PC-9 (cell line): ENCODE data around the gene BTBD3. TPM values are rescaled to one million over a fixed set of nuclear protein-coding genes. Genes with fewer than 3 reads are reported as not detected.

Experiments used
- BruUV-seq: library from RNA; stranded (reverse); fragments of 400-500 nt; replicated peaks from 2 replicates; lab custom pipeline; 2021; lab: Mats Ljungman, UMichigan
- CTCF ChIA-PET: fragments of 300-600 bp; sonication (Branson Sonifier 250); formaldehyde crosslinking; loops from one replicate; lab custom pipeline; 2022; ENCODE audit warnings: antibody characterized with exemption; lab: Charles Lee
- POLR2A ChIA-PET: fragments of 300-600 bp; sonication (Branson Sonifier 250); formaldehyde crosslinking; loops from one replicate; lab custom pipeline; 2022; ENCODE audit warnings: antibody characterized with exemption; ENCODE audit not compliant: unreplicated experiment; lab: Charles Lee
- DNase-seq, 2 experiments: peaks; one replicate each; pipeline versions ENCODE4 v3.0.0 to v3.0.0-alpha.2; 2015 to 2022; ENCODE audit warnings: mixed read lengths in 1 of 2
- H2AFZ ChIP-seq: fragments of 200-600 bp; sonication (generic); 2 replicates; pipeline ENCODE4 v1.8.1; 2017; ENCODE audit warnings: antibody characterized with exemption
- H3F3A ChIP-seq: fragments of 200-600 bp; sonication (generic); 2 replicates; pipeline ENCODE4 v1.8.1; 2017; ENCODE audit warnings: antibody characterized with exemption, mild to moderate bottlenecking, low read depth; ENCODE audit not compliant: insufficient read depth
- H3K27ac ChIP-seq: fragments of 200-600 bp; sonication (generic); 2 replicates; pipeline ENCODE4 v1.6.1; 2016; ENCODE audit warnings: mixed run types
- H3K27me3 ChIP-seq: fragments of 200-600 bp; sonication (generic); 2 replicates; pipeline ENCODE4 v1.6.1; 2016; ENCODE audit warnings: low read depth, mixed run types; ENCODE audit not compliant: insufficient read depth
- H3K36me3 ChIP-seq: fragments of 200-600 bp; sonication (generic); 2 replicates; pipeline ENCODE4 v1.6.1; 2016; ENCODE audit warnings: low read depth, mixed run types
- H3K4me1 ChIP-seq: fragments of 200-600 bp; sonication (generic); replicated peaks from 2 replicates; pipeline ENCODE4 v1.6.1; 2016; ENCODE audit warnings: mixed run types; ENCODE audit not compliant: insufficient read depth
- H3K4me2 ChIP-seq: fragments of 200-600 bp; sonication (generic); 2 replicates; pipeline ENCODE4 v1.6.1; 2017; ENCODE audit warnings: mixed run types
- H3K4me3 ChIP-seq: fragments of 200-600 bp; sonication (generic); 2 replicates; pipeline ENCODE4 v1.6.1; 2016; ENCODE audit warnings: mixed run types
- H3K79me2 ChIP-seq: fragments of 200-600 bp; sonication (generic); 2 replicates; pipeline ENCODE4 v1.6.1; 2017; ENCODE audit warnings: low read depth, mixed run types
- H3K9me2 ChIP-seq: fragments of 200-600 bp; sonication (generic); 2 replicates; pipeline ENCODE4 v1.8.1; 2017; ENCODE audit warnings: mild to moderate bottlenecking; ENCODE audit not compliant: insufficient read depth
- H3K9me3 ChIP-seq: fragments of 200-600 bp; sonication (generic); 2 replicates; pipeline ENCODE4 v1.8.1; 2016; ENCODE audit warnings: low read depth; ENCODE audit not compliant: insufficient read depth
- H4K20me1 ChIP-seq: fragments of 200-600 bp; sonication (generic); 2 replicates; pipeline ENCODE4 v1.8.1; 2017; ENCODE audit not compliant: insufficient read depth
- EZH2 ChIP-seq: fragments of 200-600 bp; sonication (generic); IDR thresholded peaks from 2 replicates; pipeline ENCODE4 v1.8.0; 2017; ENCODE audit warnings: antibody characterized with exemption, low read depth
- intact Hi-C: fragments of 100-400 bp; cut with micrococcal nuclease; formaldehyde crosslinking; loops from one replicate; pipeline ENCODE4 v1.10.0; 2022; ENCODE audit not compliant: unreplicated experiment
- total RNA-seq: library from RNA; stranded (reverse); gene quantifications from 2 replicates; pipeline ENCODE4 v1.2.3, GENCODE V29; 2021
- TF ChIP-seq, protein P1 (sequence below): fragments of 200-600 bp; sonication (generic); conservative IDR thresholded peaks from 2 replicates; pipeline ENCODE4 v1.6.1; 2017; ENCODE audit warnings: mixed run types, antibody characterized with exemption, mild to moderate bottlenecking, moderate library complexity

The BTBD3 gene
- total RNA-seq, 1 experiment from 2014 or later = 17.6 TPM

DNA sequence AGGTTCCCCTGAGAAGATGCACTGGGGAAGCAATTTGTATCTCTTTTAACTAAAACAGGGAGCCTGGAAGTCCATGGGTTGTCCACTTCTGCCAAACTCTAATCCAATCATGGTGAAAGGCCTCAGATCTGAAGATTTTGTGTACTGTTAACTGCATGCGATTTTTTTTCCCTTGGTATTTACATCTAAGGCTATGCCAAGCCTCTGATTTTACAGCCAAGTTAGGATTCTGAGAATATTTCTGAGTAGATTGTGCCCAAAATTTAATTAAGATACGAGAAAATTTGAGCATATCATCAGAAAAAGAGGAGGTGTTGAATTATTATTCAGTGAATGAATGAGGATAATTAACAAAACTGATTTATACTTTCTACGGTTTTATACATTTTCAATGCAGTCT lies 34.0 kb downstream of the BTBD3 start:
- H3F3A ChIP-seq = no peaks in the 10 kb centered on the region
- H3K9me3 ChIP-seq = no peaks in the 10 kb centered on the region
- H3K79me2 ChIP-seq = no peaks in the 10 kb centered on the region
- H3K4me2 ChIP-seq = no peak overlapping the region
- DNase-seq = no peak
- H3K4me3 ChIP-seq = no peak overlapping the region
- CTCF ChIA-PET = no interaction called here
- TF ChIP-seq, protein P1, sequence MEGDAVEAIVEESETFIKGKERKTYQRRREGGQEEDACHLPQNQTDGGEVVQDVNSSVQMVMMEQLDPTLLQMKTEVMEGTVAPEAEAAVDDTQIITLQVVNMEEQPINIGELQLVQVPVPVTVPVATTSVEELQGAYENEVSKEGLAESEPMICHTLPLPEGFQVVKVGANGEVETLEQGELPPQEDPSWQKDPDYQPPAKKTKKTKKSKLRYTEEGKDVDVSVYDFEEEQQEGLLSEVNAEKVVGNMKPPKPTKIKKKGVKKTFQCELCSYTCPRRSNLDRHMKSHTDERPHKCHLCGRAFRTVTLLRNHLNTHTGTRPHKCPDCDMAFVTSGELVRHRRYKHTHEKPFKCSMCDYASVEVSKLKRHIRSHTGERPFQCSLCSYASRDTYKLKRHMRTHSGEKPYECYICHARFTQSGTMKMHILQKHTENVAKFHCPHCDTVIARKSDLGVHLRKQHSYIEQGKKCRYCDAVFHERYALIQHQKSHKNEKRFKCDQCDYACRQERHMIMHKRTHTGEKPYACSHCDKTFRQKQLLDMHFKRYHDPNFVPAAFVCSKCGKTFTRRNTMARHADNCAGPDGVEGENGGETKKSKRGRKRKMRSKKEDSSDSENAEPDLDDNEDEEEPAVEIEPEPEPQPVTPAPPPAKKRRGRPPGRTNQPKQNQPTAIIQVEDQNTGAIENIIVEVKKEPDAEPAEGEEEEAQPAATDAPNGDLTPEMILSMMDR = no peak
- TF ChIP-seq EZH2 = no peak
- H2AFZ ChIP-seq = no peak overlapping the region
- POLR2A ChIA-PET = no interaction called here
- no TSS peak for BruUV-seq
- H3K9me2 ChIP-seq = no peaks in the 10 kb centered on the region
- no peaks in the 10 kb centered on the region for H4K20me1 ChIP-seq
- intact Hi-C loops = no loop called here
- no peaks in the 10 kb centered on the region for H3K27me3 ChIP-seq
- no peaks in the 10 kb centered on the region for H3K4me1 ChIP-seq
- no peaks in the 10 kb centered on the region for H3K36me3 ChIP-seq
- H3K27ac ChIP-seq = no peak overlapping the region

GRCh38 chr20:11952639-11953038 lies 34.9 kb downstream of the BTBD3 start:
- Histone ChIP-seq H3K9me2 (no peaks in the 10 kb centered on the region), H3F3A (no peaks in the 10 kb centered on the region), H3K79me2 (no peaks in the 10 kb centered on the region), H4K20me1 (no peaks in the 10 kb centered on the region), H3K27ac (no peak overlapping the region), H3K4me1 (no peaks in the 10 kb centered on the region), H3K9me3 (no peaks in the 10 kb centered on the region), H2AFZ (no peak overlapping the region), H3K4me2 (no peak overlapping the region), H3K27me3 (no peaks in the 10 kb centered on the region), H3K36me3 (no peaks in the 10 kb centered on the region), H3K4me3 (no peak overlapping the region)
- no peak for DNase-seq
- ChIA-PET CTCF (no interaction called here), POLR2A (no interaction called here)
- intact Hi-C loops = no loop called here
- no peak for TF ChIP-seq EZH2
- TF ChIP-seq, protein P1 = no peak
- no TSS peak for BruUV-seq

GRCh38 chr20:11957911-11958310 lies 40.2 kb downstream of the BTBD3 start:
- no peak overlapping the region for H2AFZ ChIP-seq
- H3K27ac ChIP-seq = no peak overlapping the region
- no peak for DNase-seq
- intact Hi-C loops = no loop called here
- H3K36me3 ChIP-seq = no peaks in the 10 kb centered on the region
- no TSS peak for BruUV-seq
- no peak overlapping the region for H3K4me2 ChIP-seq
- POLR2A ChIA-PET = no interaction called here
- H4K20me1 ChIP-seq = no peaks in the 10 kb centered on the region
- CTCF ChIA-PET = no interaction called here
- no peaks in the 10 kb centered on the region for H3K27me3 ChIP-seq
- TF ChIP-seq, protein P1 = no peak
- no peak for TF ChIP-seq EZH2
- no peak overlapping the region for H3K4me3 ChIP-seq
- no peaks in the 10 kb centered on the region for H3K9me3 ChIP-seq
- H3K9me2 ChIP-seq = no peaks in the 10 kb centered on the region
- H3K79me2 ChIP-seq = no peaks in the 10 kb centered on the region
- H3F3A ChIP-seq = no peaks in the 10 kb centered on the region
- H3K4me1 ChIP-seq = no peaks in the 10 kb centered on the region
